ENCODE data around the gene ZNF155.
A peak's percentile ranks its signal among the peaks of the same experiment; 100 is the strongest.
"Not testable (repeated sequence)": the region's sequence is repeated elsewhere in the genome, so short reads cannot be mapped to it uniquely, and the experiment has no call there.

ZNF155 gene

DNA sequence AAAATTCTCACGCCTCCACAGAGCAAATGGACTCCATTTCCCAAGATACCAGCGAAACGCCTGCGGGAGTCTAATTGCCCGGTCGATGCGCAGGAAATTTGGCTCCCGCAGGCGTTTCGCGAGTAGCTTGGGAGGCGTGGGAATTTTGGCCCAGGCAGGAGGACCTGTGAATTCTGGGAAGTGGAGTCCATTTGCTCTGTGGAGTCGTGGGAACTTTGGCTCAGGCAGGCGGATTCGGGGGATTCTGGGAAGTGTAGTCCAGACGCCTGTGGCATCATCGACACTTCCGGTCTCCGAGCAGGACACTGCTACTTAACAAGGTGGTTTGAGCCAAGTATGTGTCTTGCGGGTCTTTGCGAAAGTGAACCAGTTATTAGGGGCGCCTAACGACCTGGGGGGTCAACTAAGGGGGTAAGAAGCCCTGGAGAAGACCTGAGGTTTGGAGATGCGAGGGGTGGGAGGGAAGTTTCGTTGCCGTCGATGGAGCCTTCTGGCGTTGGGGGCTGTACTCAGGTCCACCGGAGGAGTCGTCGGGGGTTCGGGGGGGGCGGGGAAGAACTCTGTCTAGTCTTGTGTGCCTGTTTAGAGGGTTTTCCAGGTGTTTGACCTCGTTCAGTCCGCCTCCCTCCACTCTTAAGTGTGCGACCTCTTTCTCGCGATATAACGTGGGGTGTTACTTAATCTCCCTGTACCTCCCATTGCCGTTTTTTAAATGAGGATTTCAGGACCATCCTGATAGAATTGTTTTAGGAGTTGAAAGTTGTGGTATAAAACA is at the start of gene ZNF155:
TSS of gene ZNF155 (plus strand) at position 277 of the 775 bp plus-strand sequence. CDS start 4,356 bp downstream, outside the sequence.
- DNase-seq = peak; percentile 91

- DNase-seq = peak; percentile 86
Observed at GRCh38 chr19:43934985-43935708, 48.8 kb upstream of the ZNF155 start, which contains the start of gene ZNF45. TSS of gene ZNF45 (minus strand) at chr19:43935282. CDS start at chr19:43922185, 13,097 bp downstream.

DNA sequence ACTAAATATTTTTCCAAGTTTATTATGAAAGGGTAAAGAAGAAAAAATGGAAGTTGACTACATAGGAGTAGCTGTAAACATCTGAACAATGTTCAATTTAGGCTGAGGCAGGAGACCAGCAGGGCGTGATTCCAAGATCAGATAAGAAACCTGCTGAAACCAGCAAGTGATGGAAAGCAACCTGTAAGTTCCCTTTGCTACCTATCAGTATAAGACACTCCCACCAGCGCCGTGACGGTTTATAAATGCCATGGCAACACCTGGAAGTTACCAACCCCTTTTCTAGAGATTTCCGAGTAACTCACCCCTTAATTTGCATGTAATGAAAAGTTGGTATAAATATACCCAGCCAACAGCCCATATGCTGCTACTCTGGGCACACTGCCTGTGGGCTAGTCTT is 47.8 kb upstream of the ZNF155 start:
- no peak for DNase-seq

DNA sequence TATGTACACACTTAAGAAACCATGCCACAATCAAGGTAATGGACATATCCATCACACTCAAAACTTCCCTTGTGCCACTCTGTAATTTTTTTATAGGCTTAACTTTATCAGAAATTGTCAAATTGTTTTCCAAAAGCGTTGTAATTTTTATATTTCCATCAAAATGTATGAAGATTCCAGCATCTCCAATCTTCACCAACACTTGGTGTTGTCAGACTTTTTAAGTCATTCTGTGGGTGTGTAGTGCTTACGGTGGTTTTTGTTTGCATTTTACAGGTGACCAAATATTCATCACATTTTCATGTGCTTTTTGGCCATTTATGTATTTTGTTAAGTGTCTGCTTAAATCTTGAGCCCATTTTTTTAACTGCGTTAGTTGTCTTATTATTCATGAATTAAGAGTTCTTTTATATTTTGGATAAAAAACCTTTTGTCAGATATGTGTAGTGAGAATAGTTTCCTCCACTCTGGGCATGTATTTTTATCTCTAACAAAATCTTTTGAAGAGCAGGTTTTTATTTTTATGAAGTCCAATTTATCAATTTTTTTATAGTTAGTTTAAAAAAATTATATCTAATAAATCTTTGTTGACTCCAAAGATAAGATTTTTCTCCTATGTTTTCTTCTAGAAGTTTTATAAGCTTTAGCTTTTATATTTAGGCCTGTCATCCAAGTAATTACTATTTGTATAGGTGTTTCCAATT is 44.3 kb upstream of the ZNF155 start:
- no peak for DNase-seq

DNA sequence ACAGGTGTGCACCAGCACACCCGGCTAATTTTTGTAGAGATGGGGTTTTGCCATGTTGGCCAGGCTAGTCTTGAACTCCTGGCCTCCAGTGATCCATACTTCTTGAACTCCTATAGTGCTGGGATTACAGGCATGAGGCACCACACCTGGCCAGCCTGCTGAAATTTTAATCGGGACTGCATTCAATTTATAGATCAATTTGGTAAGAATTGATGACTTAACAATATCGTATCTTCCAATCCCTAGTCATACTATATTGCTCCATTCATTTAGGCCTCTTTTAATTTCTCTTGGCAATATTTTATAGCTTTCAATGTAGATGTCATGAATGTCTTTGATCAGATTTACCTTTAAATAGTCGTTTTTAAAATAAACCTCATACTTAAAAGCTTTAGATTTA is 43.3 kb upstream of the ZNF155 start:
- no peak for DNase-seq

DNA sequence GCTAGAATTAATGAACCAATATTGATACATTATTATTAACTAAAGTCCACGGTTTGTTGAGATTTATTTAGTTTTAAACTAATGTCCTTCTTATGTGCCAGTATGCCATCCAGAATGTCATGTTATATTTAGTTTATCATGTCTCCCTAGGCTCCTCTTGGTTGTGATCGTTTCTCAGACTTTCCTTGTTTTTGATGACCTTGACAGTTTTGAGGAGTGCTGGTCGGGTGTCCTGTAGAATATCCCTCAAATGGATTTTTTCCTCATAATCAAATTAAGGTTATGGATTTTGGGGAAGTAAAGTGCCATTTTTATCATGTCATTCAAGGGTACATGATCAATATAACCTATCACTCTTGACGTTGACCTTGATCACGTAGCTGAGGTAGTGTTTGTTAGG is 42.8 kb upstream of the ZNF155 start:
- DNase-seq = no peak

DNA sequence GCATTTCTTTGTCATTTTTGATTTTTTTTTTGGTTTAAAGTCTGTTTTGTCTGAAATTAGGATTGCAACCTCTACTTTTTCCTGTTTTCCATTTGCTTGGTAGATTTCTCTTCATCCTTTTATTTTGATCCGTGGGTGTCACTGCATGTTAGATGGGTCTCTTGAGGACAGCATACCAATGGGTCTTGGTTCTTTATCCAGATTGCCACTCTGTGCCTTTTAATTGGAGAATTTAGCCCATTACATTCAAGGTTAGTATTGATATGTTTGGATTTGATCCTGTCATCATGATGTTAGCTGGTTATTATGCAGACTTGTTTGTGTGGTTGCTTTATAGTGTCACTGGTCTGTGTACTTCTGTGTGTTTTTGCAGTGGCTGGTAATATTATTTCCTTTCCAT is 36.6 kb upstream of the ZNF155 start:
- DNase-seq = not testable (repeated sequence)

- not testable (repeated sequence) for DNase-seq
Observed at GRCh38 chr19:43949803-43950202, 34.2 kb upstream of the ZNF155 start.

DNA sequence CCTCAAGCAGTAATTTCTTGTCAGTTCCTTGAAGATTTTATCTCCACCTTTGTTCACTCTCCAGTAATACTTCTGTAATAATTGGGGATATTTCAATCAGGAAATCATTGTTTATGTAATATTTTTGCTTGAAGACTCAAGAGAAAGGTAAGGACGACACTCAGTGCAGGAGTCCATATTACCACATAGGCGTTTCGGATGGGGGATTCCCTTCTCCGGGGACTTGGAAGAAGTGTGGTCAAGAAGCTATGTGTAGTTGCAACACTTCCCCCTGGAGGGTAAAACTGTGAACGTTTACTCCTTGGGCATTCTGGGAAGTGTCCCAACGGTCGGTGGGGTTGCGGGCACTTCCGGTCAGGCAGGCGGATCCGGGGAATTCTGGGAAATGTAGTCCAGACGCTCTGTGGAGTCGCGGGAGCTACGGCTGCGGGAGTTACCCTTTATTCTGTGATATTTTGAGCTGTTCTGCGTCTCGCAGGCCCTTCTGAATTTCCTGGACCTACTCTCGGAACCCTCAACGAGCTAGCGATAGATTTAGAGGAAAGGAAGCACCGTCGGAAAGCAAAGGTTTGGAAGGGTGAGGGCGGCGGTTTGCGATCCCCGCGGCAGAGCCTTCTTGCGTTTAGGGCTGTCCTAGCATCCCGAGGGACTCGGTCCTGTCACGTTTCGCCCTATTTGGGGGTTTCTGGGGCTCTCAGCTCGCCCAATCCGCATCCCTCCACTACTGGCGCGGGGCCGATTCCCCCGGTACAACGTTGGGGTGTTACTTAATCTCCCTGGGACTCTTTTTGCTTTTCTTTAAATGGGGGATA is 32.9 kb upstream of the ZNF155 start, which contains the start of gene ZNF221:
TSS of gene ZNF221 (plus strand) at position 395 of the 812 bp plus-strand sequence. CDS start 11,499 bp downstream, outside the sequence.
- DNase-seq = peak; percentile 63

- no peak for DNase-seq
Observed at GRCh38 chr19:43956827-43957226, 27.2 kb upstream of the ZNF155 start.

DNA sequence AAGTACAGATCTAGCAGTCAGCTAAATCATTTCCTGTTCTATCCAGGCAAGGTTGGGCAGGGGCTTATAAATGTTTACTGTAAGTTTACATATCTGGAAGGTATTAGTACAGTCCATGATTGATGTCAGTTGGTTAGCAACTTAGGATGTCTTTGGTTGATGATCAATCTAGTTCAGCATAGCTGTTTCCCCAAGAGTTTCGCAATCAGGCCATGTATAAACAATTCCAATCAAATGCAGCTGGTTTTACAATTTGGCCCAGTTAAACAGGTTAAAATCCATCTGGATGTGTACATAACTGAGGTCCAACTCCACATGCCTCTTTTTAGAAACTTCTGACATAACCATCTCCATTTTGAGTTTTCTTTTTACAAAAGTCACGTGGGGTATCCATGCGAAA is 26.1 kb upstream of the ZNF155 start:
- DNase-seq = no peak

GRCh38 chr19:43960411-43960810 is 23.6 kb upstream of the ZNF155 start:
- DNase-seq = no peak

DNA sequence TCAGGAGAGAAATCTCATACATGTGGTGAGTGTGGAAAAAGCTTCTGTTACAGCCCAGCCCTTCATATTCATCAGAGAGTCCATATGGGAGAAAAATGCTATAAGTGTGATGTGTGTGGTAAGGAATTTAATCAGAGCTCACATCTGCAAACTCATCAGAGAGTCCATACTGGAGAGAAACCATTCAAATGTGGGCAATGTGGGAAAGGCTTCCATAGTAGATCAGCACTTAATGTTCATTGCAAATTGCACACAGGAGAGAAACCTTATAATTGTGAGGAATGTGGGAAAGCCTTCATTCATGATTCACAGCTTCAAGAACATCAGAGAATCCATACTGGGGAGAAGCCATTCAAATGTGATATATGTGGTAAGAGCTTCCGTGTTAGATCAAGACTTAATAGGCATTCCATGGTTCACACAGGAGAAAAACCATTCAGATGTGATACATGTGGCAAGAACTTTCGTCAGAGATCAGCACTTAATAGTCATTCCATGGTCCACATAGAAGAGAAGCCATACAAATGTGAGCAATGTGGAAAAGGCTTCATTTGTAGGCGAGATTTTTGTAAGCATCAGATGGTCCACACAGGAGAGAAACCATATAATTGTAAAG is 17.8 kb upstream of the ZNF155 start:
- no peak for DNase-seq

DNA sequence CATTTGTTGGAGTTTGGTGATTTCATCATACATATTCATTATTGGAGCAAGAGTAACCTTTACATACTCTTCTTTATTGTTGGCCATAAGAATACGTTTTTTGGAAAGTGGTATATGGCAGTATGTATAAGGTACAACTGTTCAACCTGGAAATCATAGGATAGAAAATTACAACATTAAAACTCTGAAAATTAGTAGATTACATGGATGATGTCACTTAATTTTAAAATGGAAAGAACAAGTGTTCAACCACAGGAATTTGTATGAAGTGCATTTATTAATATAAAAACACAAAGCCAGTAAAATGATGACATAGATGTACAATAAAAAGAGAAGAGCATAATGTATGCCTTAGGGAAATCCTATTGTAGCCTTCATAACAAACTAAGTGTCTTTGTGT is 7.3 kb upstream of the ZNF155 start:
- DNase-seq = no peak

DNA sequence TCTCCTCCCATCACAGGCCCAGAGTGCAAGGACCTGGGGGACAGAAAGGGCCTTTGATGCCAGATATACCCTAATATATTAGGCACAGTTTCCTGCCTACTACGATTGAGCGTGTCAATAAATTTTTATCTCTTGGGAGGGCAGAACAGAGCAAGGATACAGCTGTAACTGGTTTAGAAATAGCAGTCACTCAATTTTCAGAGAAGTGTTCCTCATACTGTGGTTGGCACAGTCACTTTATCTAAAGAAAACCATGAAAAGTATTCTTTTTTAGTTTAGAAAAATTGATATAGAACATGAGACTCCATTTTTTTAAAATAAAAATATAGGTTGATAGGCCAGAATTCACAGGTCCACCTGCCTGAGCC is 460 bp upstream of the ZNF155 start:
- DNase-seq = no peak

DNA sequence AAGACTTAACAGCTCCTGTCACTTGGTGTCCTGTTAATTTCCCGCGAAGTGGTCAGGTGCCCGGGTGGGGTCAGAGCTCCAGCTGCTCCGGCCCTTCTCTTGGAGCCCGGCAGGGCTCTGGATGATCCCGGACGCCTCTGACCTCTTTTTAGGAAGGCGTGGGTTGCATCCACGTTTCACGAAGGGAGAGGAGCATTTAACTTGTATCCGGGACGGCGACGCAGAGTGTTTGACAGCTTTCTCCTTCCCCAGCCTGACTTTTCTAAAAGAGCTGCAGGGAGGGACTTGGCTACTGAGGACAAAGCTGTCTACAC is 656 bp downstream of the ZNF155 start:
- no peak for DNase-seq

DNA sequence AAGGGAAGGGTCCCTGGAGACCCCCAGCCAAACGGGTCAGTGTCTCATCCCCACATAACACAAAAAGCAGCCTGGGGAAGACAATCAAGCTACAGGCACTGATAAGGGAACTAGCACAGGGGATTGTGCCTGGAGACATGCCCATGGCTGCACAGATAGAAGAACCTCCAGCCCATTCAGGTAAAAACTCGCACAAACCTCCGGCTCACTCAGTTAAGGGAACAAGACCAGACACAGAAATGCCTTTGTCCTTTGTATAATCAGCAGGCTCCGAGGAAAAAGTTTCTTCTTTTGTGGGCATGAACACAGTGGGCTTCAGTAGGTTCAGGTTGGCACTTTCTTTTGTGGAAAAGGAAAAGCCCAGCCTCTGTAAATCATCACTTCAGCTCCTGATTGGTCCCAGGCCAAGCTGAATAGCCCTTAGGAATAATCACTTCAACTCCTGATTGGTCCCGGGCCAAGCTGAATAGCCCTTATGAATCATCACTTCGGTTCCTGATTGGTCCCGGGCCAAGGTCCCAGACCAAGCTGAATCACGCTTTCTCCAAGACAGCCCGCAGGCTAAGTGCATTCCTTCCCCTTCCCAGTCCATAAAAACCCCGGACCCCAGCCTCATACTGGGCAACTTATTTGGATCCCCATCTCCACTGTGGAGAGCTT is 13.8 kb downstream of the ZNF155 start:
- DNase-seq = no peak

DNA sequence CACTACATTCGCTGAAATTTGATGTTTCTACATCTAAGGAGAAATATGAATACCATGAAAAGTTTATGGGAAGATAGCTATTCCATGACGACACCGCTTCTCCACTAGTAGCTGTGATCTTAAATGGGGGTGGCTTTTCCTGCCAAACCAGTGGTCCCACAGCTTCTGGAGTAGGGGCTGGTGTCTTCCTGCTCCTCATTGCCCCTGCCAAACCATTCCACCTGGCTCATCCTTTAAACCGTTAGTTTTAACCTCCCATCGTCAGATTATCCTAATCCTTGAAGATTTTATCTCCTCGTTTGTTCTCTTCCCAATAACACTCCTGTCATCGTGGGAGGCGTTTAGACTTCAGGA is 18.2 kb downstream of the ZNF155 start:
- DNase-seq = no peak

GRCh38 chr19:44002566-44003460 is 18.8 kb downstream of the ZNF155 start, which contains the start of gene ZNF230:
TSS of gene ZNF230 (plus strand) at chr19:44002957. CDS start at chr19:44007079, 4,122 bp downstream.
- peak; percentile 82 for DNase-seq

GRCh38 chr19:44003461-44004009 is 19.5 kb downstream of the ZNF155 start:
- DNase-seq = no peak
